GM12878 (cell line): ENCODE data around the gene THOC7. TPM values are rescaled to one million over a fixed set of nuclear protein-coding genes. Genes with fewer than 3 reads are reported as not detected.

Experiments used
- ATAC-seq: fragments of 200-7000 bp; cut with Tn5 transposase; 3 replicates; pipeline ENCODE4 v1.9.1; 2020; ENCODE audit warnings: mild to moderate bottlenecking, moderate library complexity
- BruUV-seq: library from RNA; stranded (reverse); fragments of 400-500 nt; replicated peaks from 2 replicates; lab custom pipeline; 2021; lab: Mats Ljungman, UMichigan
- CTCF ChIA-PET: fragments of 300-600 bp; sonication (Branson Sonifier 250); formaldehyde crosslinking; extraction: SDS; loops from one replicate; lab custom pipeline; 2021; ENCODE audit warnings: inconsistent platforms; lab: Yijun Ruan, JAX
- POLR2A ChIA-PET: fragments of 350-600 bp; formaldehyde crosslinking; extraction: SDS; loops from one replicate; lab custom pipeline; 2021; ENCODE audit warnings: inconsistent platforms; lab: Charles Lee
- RAD21 ChIA-PET: fragments of 300-600 bp; sonication (Branson Sonifier 250); formaldehyde crosslinking; loops from one replicate; lab custom pipeline; 2023; ENCODE audit warnings: antibody characterized with exemption; ENCODE audit not compliant: unreplicated experiment; lab: Charles Lee
- SMC1A ChIA-PET: fragments of 300-600 bp; sonication (Branson Sonifier 250); formaldehyde crosslinking; loops from one replicate; lab custom pipeline; 2023; ENCODE audit not compliant: unreplicated experiment, uncharacterized antibody; lab: Charles Lee
- DNase-seq: peaks from one replicate; pipeline ENCODE4 v3.0.0-alpha.2; 2011; ENCODE audit warnings: low read depth, low spot score
- FAIRE-seq: peaks from 3 replicates; lab custom pipeline; 2011; peaks lifted over from hg19 to GRCh38; lab: Jason Lieb, UNC
- H2AFZ ChIP-seq: 2 replicates; pipeline ENCODE4 v1.6.0; 2011; ENCODE audit warnings: low read depth, low read length, control low read depth; ENCODE audit not compliant: control insufficient read depth
- H3K27ac ChIP-seq: 2 replicates; pipeline ENCODE4 v1.5.1; 2011; ENCODE audit warnings: control low read depth; ENCODE audit not compliant: control insufficient read depth, insufficient read depth
- H3K27me3 ChIP-seq, 2 experiments: replicated peaks in 1 of 2; 2 replicates each; pipeline versions ENCODE4 v1.6.0 to v1.6.1; 2011; ENCODE audit warnings: low read length in 1 of 2; ENCODE audit not compliant: control insufficient read depth in 2 of 2, insufficient read depth in 2 of 2
- H3K36me3 ChIP-seq, 2 experiments: 2 replicates each; pipeline ENCODE4 v1.5.1; 2011; ENCODE audit warnings: low read length in 1 of 2; ENCODE audit not compliant: control insufficient read depth in 2 of 2, insufficient read depth in 2 of 2
- H3K4me1 ChIP-seq: 2 replicates; pipeline ENCODE4 v1.6.1; 2011; ENCODE audit warnings: mild to moderate bottlenecking, low read length, moderate library complexity, mixed read lengths; ENCODE audit not compliant: control insufficient read depth, insufficient read depth
- H3K4me2 ChIP-seq: 2 replicates; pipeline ENCODE4 v1.6.0; 2011; ENCODE audit warnings: control low read depth; ENCODE audit not compliant: control insufficient read depth, insufficient read depth
- H3K4me3 ChIP-seq: fragments of 200-600 bp; sonication (generic); 2 replicates; pipeline ENCODE4 v1.5.1; 2016
- H3K79me2 ChIP-seq: 2 replicates; pipeline ENCODE4 v1.6.0; 2011; ENCODE audit warnings: low read length; ENCODE audit not compliant: control insufficient read depth, insufficient read depth
- H3K9ac ChIP-seq: 2 replicates; pipeline ENCODE4 v1.8.0; 2011; ENCODE audit warnings: low read length, control low read depth, mixed read lengths; ENCODE audit not compliant: control insufficient read depth, insufficient read depth
- H3K9me3 ChIP-seq: replicated peaks from 3 replicates; pipeline ENCODE4 v1.5.1; 2011; ENCODE audit warnings: mild to moderate bottlenecking, low read length; ENCODE audit not compliant: control insufficient read depth, insufficient read depth
- H4K20me1 ChIP-seq: 2 replicates; pipeline ENCODE4 v1.6.0; 2011; ENCODE audit not compliant: control insufficient read depth, insufficient read depth
- BHLHE40 ChIP-seq, 2 experiments: fragments of 450-650 bp in 1 of 2; IDR thresholded peaks; 2 replicates each; pipeline ENCODE4 v1.6.1; 2011 to 2017; ENCODE audit warnings: low read depth in 2 of 2, borderline replicate concordance in 1 of 2, improper control_type of control experiment in 1 of 2, low read length in 1 of 2, mild to moderate bottlenecking in 1 of 2
- NRF1 ChIP-seq: conservative IDR thresholded peaks from 2 replicates; pipeline ENCODE4 v1.6.1; 2011; ENCODE audit warnings: mild to moderate bottlenecking, low read depth, low read length, improper control_type of control experiment
- RAD21 ChIP-seq: IDR thresholded peaks from 2 replicates; pipeline ENCODE4 v1.6.1; 2011; ENCODE audit warnings: mild to moderate bottlenecking, low read depth, low read length, moderate library complexity; ENCODE audit not compliant: insufficient read depth
- RB1 ChIP-seq: fragments of 450-650 bp; formaldehyde crosslinking; IDR thresholded peaks from 2 replicates; pipeline ENCODE4 v1.6.1; 2017; ENCODE audit warnings: mild to moderate bottlenecking, borderline replicate concordance
- TARDBP ChIP-seq: IDR thresholded peaks from 2 replicates; pipeline ENCODE4 v1.6.1; 2016; ENCODE audit warnings: borderline replicate concordance
- WGBS: methylation state at CpG from one replicate; pipeline ENCODE4 v1.1.6; 2016; ENCODE audit warnings: low lambda C conversion rate; ENCODE audit not compliant: insufficient replicate concordance, insufficient coverage; ENCODE audit errors: missing lambda C conversion rate; 5-methylcytosine and 5-hydroxymethylcytosine counted together
- in situ Hi-C: fragments of 300-500 bp; cut with MboI; formaldehyde crosslinking; loops from 9 replicates; pipeline ENCODE4 v1.14.3; 2018; ENCODE audit warnings: mixed read lengths
- intact Hi-C: fragments of 100-400 bp; cut with micrococcal nuclease; formaldehyde crosslinking; loops from one replicate; pipeline ENCODE4 v1.14.2; 2022; ENCODE audit not compliant: unreplicated experiment
- polyA plus RNA-seq, 11 experiments: library from polyadenylated mRNA; depleted of rRNA in 4 of 11; unstranded in 6 of 11; stranded (reverse) in 5 of 11; fragments of >200 nt; fragmentation: Nextera tagmentation in 4 of 11; fragmentation: Illumina TruSeq in 1 of 11; extraction: Ambion mirVana in 4 of 11; extraction: Trizol in 1 of 11; gene quantifications; 1 replicate in 1 of 11; 2 replicates in 10 of 11; pipeline versions ENCODE4 v1.2.1 to v1.2.3, GENCODE V29; 2011 to 2016; ENCODE audit warnings: inconsistent platforms in 2 of 11, missing spikeins in 2 of 11, low read depth in 1 of 11
- total RNA-seq, 4 experiments: library from RNA; depleted of rRNA in 3 of 4; stranded (reverse); fragments of >200 nt in 3 of 4; fragmentation: Illumina TruSeq in 1 of 4; extraction: Trizol in 1 of 4; gene quantifications; 2 replicates each; pipeline versions ENCODE4 v1.2.1 to v1.2.3, GENCODE V29; 2013 to 2021
- TF ChIP-seq, protein P1 (sequence below): IDR thresholded peaks from 2 replicates; pipeline ENCODE4 v1.6.1; 2011; ENCODE audit warnings: borderline replicate concordance, low read depth, mild to moderate bottlenecking, moderate library complexity, mixed read lengths, low read length; ENCODE audit not compliant: insufficient read depth; ENCODE audit errors: extremely low read length
- TF ChIP-seq, protein P2 (sequence below): fragments of 450-650 bp; IDR thresholded peaks from 2 replicates; pipeline ENCODE4 v1.6.1; 2017; ENCODE audit warnings: mild to moderate bottlenecking
- TF ChIP-seq, protein P3 (sequence below), 3 experiments: IDR thresholded peaks in 2 of 3; conservative IDR thresholded peaks in 1 of 3; 2 replicates each; pipeline ENCODE4 v1.5.1; 2011; ENCODE audit warnings: low read depth in 3 of 3, low read length in 3 of 3, mild to moderate bottlenecking in 3 of 3, control low read depth in 2 of 3, moderate library complexity in 2 of 3, inconsistent platforms in 1 of 3, mixed read lengths in 1 of 3; ENCODE audit not compliant: control insufficient read depth in 2 of 3, insufficient read depth in 1 of 3; ENCODE audit errors: extremely low read depth in 1 of 3

The THOC7 gene
- total and polyA plus RNA-seq, 10 of the 15 experiments (the other 5 are each of a cell fraction or from before 2014, with no cell fraction given), result 61.7 to 269 (median 138) TPM

DNA sequence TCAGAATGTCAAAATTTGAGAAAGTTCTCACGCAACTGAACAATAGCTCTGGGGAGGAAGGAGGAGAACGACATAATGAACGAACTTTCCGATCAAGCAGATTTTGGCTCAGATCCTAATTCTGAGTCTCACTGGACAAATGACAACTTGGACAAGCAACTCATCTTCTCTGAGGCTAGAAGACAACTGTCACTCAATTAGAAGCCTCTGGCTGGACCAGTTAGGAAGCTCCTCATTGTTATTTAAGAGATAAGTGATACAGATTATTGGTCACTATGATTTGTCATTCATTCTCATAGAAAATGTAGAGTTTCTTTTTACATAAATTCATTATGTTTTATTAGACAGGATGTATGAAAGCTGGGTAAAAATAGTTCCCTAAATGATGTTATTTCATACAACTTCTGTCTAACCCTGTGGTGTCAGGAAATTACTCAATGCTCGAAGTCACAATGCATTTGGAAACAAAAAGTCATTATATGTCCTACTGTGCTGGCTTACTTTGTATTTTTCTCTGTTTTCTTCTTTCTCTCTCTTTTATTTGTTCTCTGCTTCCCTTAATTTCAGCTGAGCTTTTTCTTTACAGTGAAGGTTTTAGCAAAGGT lies 55.5 kb downstream of the THOC7 start:
- ATAC-seq, result no peak
- Histone ChIP-seq H3K4me2 (no peak overlapping the region), H3K9me3 (no peaks in the 10 kb centered on the region), H3K4me1 (no peaks in the 10 kb centered on the region), H3K27ac (no peak overlapping the region), H3K4me3 (no peak overlapping the region), H3K79me2 (no peaks in the 10 kb centered on the region), H3K27me3 (no peaks in the 10 kb centered on the region), H3K9ac (no peak overlapping the region), H3K36me3 (no peaks in the 10 kb centered on the region)
- BruUV-seq, result no TSS peak
- ChIA-PET CTCF (interaction anchor here (1.2 to 1.8 kb wide), 3 partner anchors 11 to 458 kb away, joined by 3 to 4 read pairs (median 4); partner anchors contain the start of gene C3orf49), RAD21 (interaction anchor here (0.7 kb wide), 1 partner anchor 969 kb away, joined by 3 read pairs; no protein-coding TSS in a partner anchor), POLR2A (interaction anchor here (0.7 kb wide), 1 partner anchor 435 kb away, joined by 5 read pairs; no protein-coding TSS in a partner anchor), SMC1A (interaction anchor here (1.1 kb wide), 1 partner anchor 10 kb away, joined by 3 read pairs; no protein-coding TSS in a partner anchor)
- 90% methylated on average over 5 of the region's 5 CpGs for WGBS
- FAIRE-seq, result no peak
- in situ Hi-C loops, result loop anchor here (25.0 kb wide), 1 partner anchor 1196 kb away; no protein-coding TSS in a partner anchor
- intact Hi-C loops, result no loop called here
- no peak for DNase-seq
- TF ChIP-seq RAD21 (no peak), NRF1 (no peak), BHLHE40 (IDR thresholded peaks at IDR 0.05; ENCODE audit: borderline replicate concordance in 1 of 2, low read depth in 2 of 2, low read length in 1 of 2) (no peak), RB1 (no peak), TARDBP (no peak)
- TF ChIP-seq, protein P1, sequence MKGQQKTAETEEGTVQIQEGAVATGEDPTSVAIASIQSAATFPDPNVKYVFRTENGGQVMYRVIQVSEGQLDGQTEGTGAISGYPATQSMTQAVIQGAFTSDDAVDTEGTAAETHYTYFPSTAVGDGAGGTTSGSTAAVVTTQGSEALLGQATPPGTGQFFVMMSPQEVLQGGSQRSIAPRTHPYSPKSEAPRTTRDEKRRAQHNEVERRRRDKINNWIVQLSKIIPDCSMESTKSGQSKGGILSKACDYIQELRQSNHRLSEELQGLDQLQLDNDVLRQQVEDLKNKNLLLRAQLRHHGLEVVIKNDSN, result no peak
- TF ChIP-seq, protein P2, sequence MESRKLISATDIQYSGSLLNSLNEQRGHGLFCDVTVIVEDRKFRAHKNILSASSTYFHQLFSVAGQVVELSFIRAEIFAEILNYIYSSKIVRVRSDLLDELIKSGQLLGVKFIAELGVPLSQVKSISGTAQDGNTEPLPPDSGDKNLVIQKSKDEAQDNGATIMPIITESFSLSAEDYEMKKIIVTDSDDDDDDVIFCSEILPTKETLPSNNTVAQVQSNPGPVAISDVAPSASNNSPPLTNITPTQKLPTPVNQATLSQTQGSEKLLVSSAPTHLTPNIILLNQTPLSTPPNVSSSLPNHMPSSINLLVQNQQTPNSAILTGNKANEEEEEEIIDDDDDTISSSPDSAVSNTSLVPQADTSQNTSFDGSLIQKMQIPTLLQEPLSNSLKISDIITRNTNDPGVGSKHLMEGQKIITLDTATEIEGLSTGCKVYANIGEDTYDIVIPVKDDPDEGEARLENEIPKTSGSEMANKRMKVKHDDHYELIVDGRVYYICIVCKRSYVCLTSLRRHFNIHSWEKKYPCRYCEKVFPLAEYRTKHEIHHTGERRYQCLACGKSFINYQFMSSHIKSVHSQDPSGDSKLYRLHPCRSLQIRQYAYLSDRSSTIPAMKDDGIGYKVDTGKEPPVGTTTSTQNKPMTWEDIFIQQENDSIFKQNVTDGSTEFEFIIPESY, result no peak
- TF ChIP-seq, protein P3, sequence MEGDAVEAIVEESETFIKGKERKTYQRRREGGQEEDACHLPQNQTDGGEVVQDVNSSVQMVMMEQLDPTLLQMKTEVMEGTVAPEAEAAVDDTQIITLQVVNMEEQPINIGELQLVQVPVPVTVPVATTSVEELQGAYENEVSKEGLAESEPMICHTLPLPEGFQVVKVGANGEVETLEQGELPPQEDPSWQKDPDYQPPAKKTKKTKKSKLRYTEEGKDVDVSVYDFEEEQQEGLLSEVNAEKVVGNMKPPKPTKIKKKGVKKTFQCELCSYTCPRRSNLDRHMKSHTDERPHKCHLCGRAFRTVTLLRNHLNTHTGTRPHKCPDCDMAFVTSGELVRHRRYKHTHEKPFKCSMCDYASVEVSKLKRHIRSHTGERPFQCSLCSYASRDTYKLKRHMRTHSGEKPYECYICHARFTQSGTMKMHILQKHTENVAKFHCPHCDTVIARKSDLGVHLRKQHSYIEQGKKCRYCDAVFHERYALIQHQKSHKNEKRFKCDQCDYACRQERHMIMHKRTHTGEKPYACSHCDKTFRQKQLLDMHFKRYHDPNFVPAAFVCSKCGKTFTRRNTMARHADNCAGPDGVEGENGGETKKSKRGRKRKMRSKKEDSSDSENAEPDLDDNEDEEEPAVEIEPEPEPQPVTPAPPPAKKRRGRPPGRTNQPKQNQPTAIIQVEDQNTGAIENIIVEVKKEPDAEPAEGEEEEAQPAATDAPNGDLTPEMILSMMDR (IDR thresholded peaks at IDR 0.05 in 2 of 3, conservative IDR thresholded peaks at IDR 0.05 in 1 of 3; ENCODE audit: control insufficient read depth in 2 of 3, extremely low read depth in 1 of 3, insufficient read depth in 1 of 3, low read depth in 3 of 3, low read length in 3 of 3), result no peak
- TF ChIP-seq, all 136 proteins: peak for 0
- Histone ChIP-seq H4K20me1 (no peaks in the 10 kb centered on the region), H2AFZ (no peak overlapping the region)
